ENCODE data around the gene MMP27. TPM values are rescaled to one million over a fixed set of nuclear protein-coding genes. Genes with fewer than 3 reads are reported as not detected.

MMP27 gene
- polyA plus RNA-seq, 1 of the 3 experiments (the other 2 are of a cell fraction): not detected

GRCh38 chr11:102655547-102655946, 50.0 kb downstream of the MMP27 start:
- 20% methylated on average over 2 of the region's 2 CpGs for WGBS (ENCODE audit: low lambda C conversion rate)
- no peaks in the 10 kb centered on the region for H3K36me3 ChIP-seq (replicated peaks in 1 of 2; ENCODE audit: control insufficient read depth in 1 of 2, insufficient read depth in 2 of 2, low read length in 1 of 2)
- no peak for DNase-seq
- POLR2A ChIA-PET: no interaction called here
- TF ChIP-seq JUND (IDR thresholded peaks at IDR 0.05) (no peak), FOXJ3 (CRISPR knock-in tag; IDR thresholded peaks at IDR 0.05) (no peak), TEAD4 (IDR thresholded peaks at IDR 0.05; ENCODE audit: borderline replicate concordance, insufficient read depth) (no peak), SMC3 (IDR thresholded peaks at IDR 0.05; ENCODE audit: low read depth, low read length) (no peak), MEF2A (IDR thresholded peaks at IDR 0.05; ENCODE audit: borderline replicate concordance, low read depth) (no peak), MXI1 (IDR thresholded peaks at IDR 0.05; ENCODE audit: low read depth, low read length) (no peak), RXRA (IDR thresholded peaks at IDR 0.05; ENCODE audit: borderline replicate concordance, low read depth) (no peak), MAX (IDR thresholded peaks at IDR 0.05; ENCODE audit: low read depth) (no peak), RCOR1 (IDR thresholded peaks at IDR 0.05; ENCODE audit: low read length) (no peak), TCF12 (IDR thresholded peaks at IDR 0.05) (no peak), GABPA (IDR thresholded peaks at IDR 0.05; ENCODE audit: low read depth) (no peak), RFX5 (IDR thresholded peaks at IDR 0.05; ENCODE audit: low read length) (no peak), CHD2 (IDR thresholded peaks at IDR 0.05; ENCODE audit: low read length, partially characterized antibody) (no peak), USF2 (IDR thresholded peaks at IDR 0.05; ENCODE audit: borderline replicate concordance, low read depth, low read length) (no peak), FOSL2 (IDR thresholded peaks at IDR 0.05; ENCODE audit: borderline replicate concordance, low read depth) (no peak), TAF1 (IDR thresholded peaks at IDR 0.05; ENCODE audit: borderline replicate concordance, low read depth, low read length) (no peak)
- H3K4me2 ChIP-seq: no peak overlapping the region
- no peak overlapping the region for H3K27ac ChIP-seq (ENCODE audit: low read depth in 2 of 2, low read length in 1 of 2)
- no peaks in the 10 kb centered on the region for H3K79me2 ChIP-seq (ENCODE audit: insufficient read depth)
- no peaks in the 10 kb centered on the region for H4K20me1 ChIP-seq (ENCODE audit: insufficient read depth)
- H2AFZ ChIP-seq (ENCODE audit: low read depth): no peak overlapping the region
- CTCF ChIA-PET: interaction anchor here (2.1 kb wide), 1 partner anchor 11 kb away, joined by 9 read pairs; no protein-coding TSS in a partner anchor
- H3F3A ChIP-seq (replicated peaks; ENCODE audit: insufficient read depth): no peaks in the 10 kb centered on the region
- H3K4me3 ChIP-seq (ENCODE audit: low read depth in 2 of 2, low read length in 1 of 2): no peak overlapping the region
- H3K9me3 ChIP-seq: 0 out of 2 replicates have a peak, but pooled peaks cover 4% of the 10 kb centered on the region
- no peak overlapping the region for H3K9ac ChIP-seq
- no peaks in the 10 kb centered on the region for H3K27me3 ChIP-seq (ENCODE audit: insufficient read depth)
- H3K4me1 ChIP-seq (ENCODE audit: control insufficient read depth in 1 of 2, insufficient read depth in 2 of 2, low read depth in 1 of 2, low read length in 1 of 2): no peaks in the 10 kb centered on the region
- H3K9me2 ChIP-seq: no peaks in the 10 kb centered on the region

DNA sequence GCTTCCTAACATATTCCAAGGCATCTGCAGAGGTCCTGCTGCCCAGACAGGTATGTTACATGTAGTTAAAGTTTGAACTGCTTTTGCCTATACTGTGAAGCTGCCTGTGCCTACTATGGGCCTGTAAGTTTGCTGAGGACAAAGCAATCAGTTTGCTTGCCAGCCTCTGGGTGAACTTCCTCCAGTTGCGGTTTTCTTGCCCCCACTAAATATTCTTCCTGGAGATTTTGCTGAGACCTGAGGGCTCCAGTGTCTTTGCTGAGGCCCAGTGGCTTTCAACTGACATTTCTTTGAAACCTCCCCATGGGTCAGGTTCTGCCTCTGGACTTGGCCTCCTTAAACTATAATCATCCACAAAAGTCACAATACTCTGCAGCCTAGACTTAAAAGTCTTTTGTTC, 50.8 kb downstream of the MMP27 start:
- DNase-seq: no peak
- 25% methylated on average over 1 of the region's 1 CpG for WGBS (ENCODE audit: low lambda C conversion rate)
- CTCF ChIA-PET: interaction anchor here (2.1 kb wide), 1 partner anchor 12 kb away, joined by 9 read pairs; no protein-coding TSS in a partner anchor
- no peaks in the 10 kb centered on the region for H3K9me2 ChIP-seq
- no peaks in the 10 kb centered on the region for H3F3A ChIP-seq (replicated peaks; ENCODE audit: insufficient read depth)
- no peaks in the 10 kb centered on the region for H4K20me1 ChIP-seq (ENCODE audit: insufficient read depth)
- no peak overlapping the region for H3K27ac ChIP-seq (ENCODE audit: low read depth in 2 of 2, low read length in 1 of 2)
- H3K9ac ChIP-seq: no peak overlapping the region
- H3K4me1 ChIP-seq (ENCODE audit: control insufficient read depth in 1 of 2, insufficient read depth in 2 of 2, low read depth in 1 of 2, low read length in 1 of 2): no peaks in the 10 kb centered on the region
- no peak overlapping the region for H3K4me3 ChIP-seq (ENCODE audit: low read depth in 2 of 2, low read length in 1 of 2)
- 0 out of 2 replicates have a peak, but pooled peaks cover 4% of the 10 kb centered on the region for H3K9me3 ChIP-seq
- no peak overlapping the region for H3K4me2 ChIP-seq
- no peaks in the 10 kb centered on the region for H3K79me2 ChIP-seq (ENCODE audit: insufficient read depth)
- H2AFZ ChIP-seq (ENCODE audit: low read depth): no peak overlapping the region
- H3K27me3 ChIP-seq (ENCODE audit: insufficient read depth): no peaks in the 10 kb centered on the region
- POLR2A ChIA-PET: no interaction called here
- H3K36me3 ChIP-seq (replicated peaks in 1 of 2; ENCODE audit: control insufficient read depth in 1 of 2, insufficient read depth in 2 of 2, low read length in 1 of 2): no peaks in the 10 kb centered on the region
- TF ChIP-seq MXI1 (IDR thresholded peaks at IDR 0.05; ENCODE audit: low read depth, low read length) (no peak), CTCF (IDR thresholded peaks at IDR 0.05) (no peak), IRF3 (IDR thresholded peaks at IDR 0.05; ENCODE audit: low read depth, low read length) (no peak), MEF2A (IDR thresholded peaks at IDR 0.05; ENCODE audit: borderline replicate concordance, low read depth) (no peak), PBX3 (IDR thresholded peaks at IDR 0.05) (no peak), MAX (IDR thresholded peaks at IDR 0.05; ENCODE audit: low read depth) (no peak), FOXJ3 (CRISPR knock-in tag; IDR thresholded peaks at IDR 0.05) (no peak), RAD21 (IDR thresholded peaks at IDR 0.05; ENCODE audit: low read length) (no peak), EP300 (IDR thresholded peaks at IDR 0.05; ENCODE audit: borderline replicate concordance in 1 of 2, low read depth in 1 of 2, low read length in 1 of 2) (no peak), TCF12 (IDR thresholded peaks at IDR 0.05) (no peak), POLR2AphosphoS5 (IDR thresholded peaks at IDR 0.05; ENCODE audit: low read depth, low read length) (no peak), RCOR1 (IDR thresholded peaks at IDR 0.05; ENCODE audit: low read length) (no peak)

All from SK-N-SH (cell line).